ENCODE results near the gene CAMTA1.

Gene CAMTA1

GRCh38 chr1:7344299-7344698 lies 559.0 kb downstream of the CAMTA1 start:
- TF ChIP-seq GATA1 (IDR thresholded peaks at IDR 0.05; ENCODE audit: low read depth, low read length) (no peak), POLR2A (IDR thresholded peaks at IDR 0.05; ENCODE audit: low read length) (no peak)
- no peak for DNase-seq

- TF ChIP-seq POLR2A (IDR thresholded peaks at IDR 0.05; ENCODE audit: low read length) = no peak
- TF ChIP-seq GATA1 (IDR thresholded peaks at IDR 0.05; ENCODE audit: low read depth, low read length) = no peak
- no peak for DNase-seq
Observed at GRCh38 chr1:7345516-7345915, 560.3 kb downstream of the CAMTA1 start.

- no peak for TF ChIP-seq GATA1 (IDR thresholded peaks at IDR 0.05; ENCODE audit: low read depth, low read length)
- no peak for TF ChIP-seq POLR2A (IDR thresholded peaks at IDR 0.05; ENCODE audit: low read length)
- DNase-seq = no peak
Observed at GRCh38 chr1:7346070-7346596, 560.9 kb downstream of the CAMTA1 start.

- TF ChIP-seq GATA1 (IDR thresholded peaks at IDR 0.05; ENCODE audit: low read depth, low read length) = no peak
- no peak for DNase-seq
Observed at GRCh38 chr1:7346600-7347570, 561.6 kb downstream of the CAMTA1 start.

- TF ChIP-seq POLR2A (IDR thresholded peaks at IDR 0.05; ENCODE audit: low read length) (no peak), GATA1 (IDR thresholded peaks at IDR 0.05; ENCODE audit: low read depth, low read length) (no peak)
- DNase-seq = no peak
Observed at GRCh38 chr1:7348073-7348472, 562.8 kb downstream of the CAMTA1 start.

GRCh38 chr1:7348580-7348979 lies 563.3 kb downstream of the CAMTA1 start:
- TF ChIP-seq GATA1 (IDR thresholded peaks at IDR 0.05; ENCODE audit: low read depth, low read length) (no peak), POLR2A (IDR thresholded peaks at IDR 0.05; ENCODE audit: low read length) (no peak)
- no peak for DNase-seq

GRCh38 chr1:7350804-7351203 lies 565.5 kb downstream of the CAMTA1 start:
- DNase-seq = no peak
- no peak for TF ChIP-seq POLR2A (IDR thresholded peaks at IDR 0.05; ENCODE audit: low read length)
- TF ChIP-seq GATA1 (IDR thresholded peaks at IDR 0.05; ENCODE audit: low read depth, low read length) = no peak

- no peak for DNase-seq
- TF ChIP-seq GATA1 (IDR thresholded peaks at IDR 0.05; ENCODE audit: low read depth, low read length) (no peak), POLR2A (IDR thresholded peaks at IDR 0.05; ENCODE audit: low read length) (no peak)
Observed at GRCh38 chr1:7351649-7352048, 566.4 kb downstream of the CAMTA1 start.

GRCh38 chr1:7352364-7352763 lies 567.1 kb downstream of the CAMTA1 start:
- no peak for DNase-seq
- TF ChIP-seq POLR2A (IDR thresholded peaks at IDR 0.05; ENCODE audit: low read length) (no peak), GATA1 (IDR thresholded peaks at IDR 0.05; ENCODE audit: low read depth, low read length) (no peak)

GRCh38 chr1:7352974-7353373 lies 567.7 kb downstream of the CAMTA1 start:
- no peak for DNase-seq
- TF ChIP-seq GATA1 (IDR thresholded peaks at IDR 0.05; ENCODE audit: low read depth, low read length) = no peak
- TF ChIP-seq POLR2A (IDR thresholded peaks at IDR 0.05; ENCODE audit: low read length) = no peak

GRCh38 chr1:7355646-7356045 lies 570.4 kb downstream of the CAMTA1 start:
- TF ChIP-seq GATA1 (IDR thresholded peaks at IDR 0.05; ENCODE audit: low read depth, low read length) = no peak
- DNase-seq = no peak

- DNase-seq = no peak
- TF ChIP-seq POLR2A (IDR thresholded peaks at IDR 0.05; ENCODE audit: low read length) (no peak), GATA1 (IDR thresholded peaks at IDR 0.05; ENCODE audit: low read depth, low read length) (no peak)
Observed at GRCh38 chr1:7356079-7356478, 570.8 kb downstream of the CAMTA1 start.

GRCh38 chr1:7358425-7358824 lies 573.2 kb downstream of the CAMTA1 start:
- no peak for DNase-seq
- TF ChIP-seq GATA1 (IDR thresholded peaks at IDR 0.05; ENCODE audit: low read depth, low read length) = no peak
- TF ChIP-seq POLR2A (IDR thresholded peaks at IDR 0.05; ENCODE audit: low read length) = no peak

- DNase-seq = no peak
- TF ChIP-seq POLR2A (IDR thresholded peaks at IDR 0.05; ENCODE audit: low read length) = no peak
- no peak for TF ChIP-seq GATA1 (IDR thresholded peaks at IDR 0.05; ENCODE audit: low read depth, low read length)
Observed at GRCh38 chr1:7360526-7360925, 575.3 kb downstream of the CAMTA1 start.

GRCh38 chr1:7362947-7363346 lies 577.7 kb downstream of the CAMTA1 start:
- DNase-seq = no peak
- TF ChIP-seq GATA1 (IDR thresholded peaks at IDR 0.05; ENCODE audit: low read depth, low read length) (no peak), POLR2A (IDR thresholded peaks at IDR 0.05; ENCODE audit: low read length) (no peak)

Data from erythroblast (primary cell).